HL-60 (cell line): Measurements from ENCODE around the gene TEDC2.

Source experiments
- DNase-seq, 2 experiments: peaks; one replicate each; pipeline ENCODE4 v3.0.0-alpha.2; 2010 to 2020; ENCODE audit warnings: low read depth in 1 of 2, low spot score in 1 of 2
- H3K27ac ChIP-seq: fragments of 250-450 bp; sonication (Bioruptor Pico); replicated peaks from 2 replicates; pipeline ENCODE4 v1.5.1; 2020; ENCODE audit warnings: mild to moderate bottlenecking, moderate library complexity
- H3K27me3 ChIP-seq: fragments of 250-450 bp; sonication (Bioruptor Pico); 2 replicates; pipeline ENCODE4 v1.5.1; 2021; ENCODE audit warnings: mild to moderate bottlenecking, moderate library complexity; ENCODE audit not compliant: insufficient read depth, poor library complexity, severe bottlenecking
- H3K4me3 ChIP-seq: replicated peaks from 2 replicates; pipeline ENCODE4 v1.5.1; 2011; ENCODE audit warnings: mild to moderate bottlenecking, control low read depth, low read length; ENCODE audit not compliant: insufficient read depth
- GABPA ChIP-seq: IDR thresholded peaks from 2 replicates; pipeline ENCODE4 v1.6.1; 2012; ENCODE audit warnings: low read depth
- POLR2AphosphoS5 ChIP-seq: IDR thresholded peaks from 2 replicates; pipeline ENCODE4 v1.6.1; 2012; ENCODE audit warnings: low read depth
- SPI1 ChIP-seq: IDR thresholded peaks from 2 replicates; pipeline ENCODE4 v1.6.1; 2012; ENCODE audit warnings: low read depth, mild to moderate bottlenecking, borderline replicate concordance
- TF ChIP-seq, protein P1 (sequence below): IDR thresholded peaks from one replicate; pipeline ENCODE4 v1.5.1; 2011; ENCODE audit warnings: low read length, control low read depth, inconsistent platforms; ENCODE audit not compliant: insufficient read depth
- TF ChIP-seq, protein P2 (sequence below): IDR thresholded peaks from 2 replicates; pipeline ENCODE4 v1.6.1; 2012; ENCODE audit warnings: low read depth; ENCODE audit not compliant: insufficient replicate concordance

TEDC2 gene

DNA sequence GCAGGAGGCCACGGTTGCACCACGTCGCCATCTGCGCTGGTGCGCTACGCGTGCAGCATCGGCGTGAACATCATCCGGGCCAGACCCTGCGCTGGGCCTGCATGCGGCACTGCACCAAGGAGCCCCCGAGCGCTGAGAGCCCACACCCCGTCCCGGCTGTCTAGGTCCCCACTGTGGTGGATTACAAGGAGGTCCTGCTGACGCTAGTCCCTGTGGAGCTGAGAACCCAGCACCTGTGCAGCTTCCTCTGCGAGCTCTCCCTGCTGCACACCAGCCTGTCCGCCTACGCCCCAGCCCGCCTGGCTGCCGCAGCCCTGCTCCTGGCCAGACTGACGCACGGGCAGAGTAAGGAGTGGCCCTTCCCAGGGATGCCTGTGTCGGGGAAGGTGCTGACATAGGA lies 10.8 kb upstream of the TEDC2 start:
- no peak overlapping the region for H3K4me3 ChIP-seq
- H3K27ac ChIP-seq = no peak overlapping the region
- H3K27me3 ChIP-seq = no peaks in the 10 kb centered on the region
- TF ChIP-seq SPI1 (no peak), POLR2AphosphoS5 (no peak), GABPA (no peak)
- TF ChIP-seq, protein P1, sequence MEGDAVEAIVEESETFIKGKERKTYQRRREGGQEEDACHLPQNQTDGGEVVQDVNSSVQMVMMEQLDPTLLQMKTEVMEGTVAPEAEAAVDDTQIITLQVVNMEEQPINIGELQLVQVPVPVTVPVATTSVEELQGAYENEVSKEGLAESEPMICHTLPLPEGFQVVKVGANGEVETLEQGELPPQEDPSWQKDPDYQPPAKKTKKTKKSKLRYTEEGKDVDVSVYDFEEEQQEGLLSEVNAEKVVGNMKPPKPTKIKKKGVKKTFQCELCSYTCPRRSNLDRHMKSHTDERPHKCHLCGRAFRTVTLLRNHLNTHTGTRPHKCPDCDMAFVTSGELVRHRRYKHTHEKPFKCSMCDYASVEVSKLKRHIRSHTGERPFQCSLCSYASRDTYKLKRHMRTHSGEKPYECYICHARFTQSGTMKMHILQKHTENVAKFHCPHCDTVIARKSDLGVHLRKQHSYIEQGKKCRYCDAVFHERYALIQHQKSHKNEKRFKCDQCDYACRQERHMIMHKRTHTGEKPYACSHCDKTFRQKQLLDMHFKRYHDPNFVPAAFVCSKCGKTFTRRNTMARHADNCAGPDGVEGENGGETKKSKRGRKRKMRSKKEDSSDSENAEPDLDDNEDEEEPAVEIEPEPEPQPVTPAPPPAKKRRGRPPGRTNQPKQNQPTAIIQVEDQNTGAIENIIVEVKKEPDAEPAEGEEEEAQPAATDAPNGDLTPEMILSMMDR = no peak
- TF ChIP-seq, protein P2, sequence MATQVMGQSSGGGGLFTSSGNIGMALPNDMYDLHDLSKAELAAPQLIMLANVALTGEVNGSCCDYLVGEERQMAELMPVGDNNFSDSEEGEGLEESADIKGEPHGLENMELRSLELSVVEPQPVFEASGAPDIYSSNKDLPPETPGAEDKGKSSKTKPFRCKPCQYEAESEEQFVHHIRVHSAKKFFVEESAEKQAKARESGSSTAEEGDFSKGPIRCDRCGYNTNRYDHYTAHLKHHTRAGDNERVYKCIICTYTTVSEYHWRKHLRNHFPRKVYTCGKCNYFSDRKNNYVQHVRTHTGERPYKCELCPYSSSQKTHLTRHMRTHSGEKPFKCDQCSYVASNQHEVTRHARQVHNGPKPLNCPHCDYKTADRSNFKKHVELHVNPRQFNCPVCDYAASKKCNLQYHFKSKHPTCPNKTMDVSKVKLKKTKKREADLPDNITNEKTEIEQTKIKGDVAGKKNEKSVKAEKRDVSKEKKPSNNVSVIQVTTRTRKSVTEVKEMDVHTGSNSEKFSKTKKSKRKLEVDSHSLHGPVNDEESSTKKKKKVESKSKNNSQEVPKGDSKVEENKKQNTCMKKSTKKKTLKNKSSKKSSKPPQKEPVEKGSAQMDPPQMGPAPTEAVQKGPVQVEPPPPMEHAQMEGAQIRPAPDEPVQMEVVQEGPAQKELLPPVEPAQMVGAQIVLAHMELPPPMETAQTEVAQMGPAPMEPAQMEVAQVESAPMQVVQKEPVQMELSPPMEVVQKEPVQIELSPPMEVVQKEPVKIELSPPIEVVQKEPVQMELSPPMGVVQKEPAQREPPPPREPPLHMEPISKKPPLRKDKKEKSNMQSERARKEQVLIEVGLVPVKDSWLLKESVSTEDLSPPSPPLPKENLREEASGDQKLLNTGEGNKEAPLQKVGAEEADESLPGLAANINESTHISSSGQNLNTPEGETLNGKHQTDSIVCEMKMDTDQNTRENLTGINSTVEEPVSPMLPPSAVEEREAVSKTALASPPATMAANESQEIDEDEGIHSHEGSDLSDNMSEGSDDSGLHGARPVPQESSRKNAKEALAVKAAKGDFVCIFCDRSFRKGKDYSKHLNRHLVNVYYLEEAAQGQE = no peak
- no peak for DNase-seq

DNA sequence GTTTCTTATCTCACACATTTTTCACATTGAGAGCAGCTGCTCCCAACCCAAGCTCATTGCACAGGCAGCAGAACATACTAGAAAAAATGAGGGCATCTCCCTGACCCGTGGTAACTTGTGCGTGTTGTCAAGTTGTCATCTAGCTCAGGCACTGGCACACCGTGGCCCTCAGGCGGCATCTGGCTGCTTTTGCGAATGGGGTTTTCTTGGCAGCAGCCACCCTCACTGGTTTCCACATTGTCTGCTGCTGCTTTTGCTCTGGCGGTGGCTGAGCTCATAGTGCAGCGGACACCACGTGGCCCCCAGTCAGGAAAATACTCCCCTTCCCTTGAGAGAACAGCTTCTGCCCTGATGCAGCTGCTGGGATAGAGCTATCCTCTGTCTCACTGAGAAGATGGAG lies 9.4 kb upstream of the TEDC2 start:
- TF ChIP-seq GABPA = no peak
- TF ChIP-seq SPI1 = no peak
- TF ChIP-seq POLR2AphosphoS5 = no peak
- TF ChIP-seq, protein P2 = no peak
- TF ChIP-seq, protein P1 = no peak
- Histone ChIP-seq H3K27me3 (no peaks in the 10 kb centered on the region), H3K27ac (no peak overlapping the region), H3K4me3 (no peak overlapping the region)
- DNase-seq = no peak

DNA sequence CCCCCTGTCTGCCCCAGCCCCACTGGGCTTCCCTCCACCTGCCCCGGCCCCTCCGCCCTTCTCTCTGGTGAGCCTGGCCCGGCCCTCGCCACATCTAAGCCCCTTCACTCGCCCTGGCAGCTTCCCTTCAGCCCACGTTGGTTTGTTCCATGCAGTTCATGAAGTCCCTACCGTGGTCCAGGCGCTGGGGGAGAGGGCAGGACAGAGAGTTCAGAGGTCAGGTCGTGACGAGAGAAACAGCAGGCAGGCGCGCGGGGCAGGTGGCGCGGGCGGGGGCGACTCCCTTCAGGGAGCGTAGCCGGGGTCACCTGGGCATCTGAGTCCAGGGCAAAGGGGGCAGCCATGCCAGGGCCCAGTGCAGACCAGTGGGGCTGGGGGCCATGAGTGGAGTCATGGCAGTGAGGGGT lies 8.9 kb upstream of the TEDC2 start:
- Histone ChIP-seq H3K27me3 (no peaks in the 10 kb centered on the region), H3K4me3 (no peak overlapping the region), H3K27ac (no peak overlapping the region)
- no peak for DNase-seq
- no peak for TF ChIP-seq SPI1
- no peak for TF ChIP-seq POLR2AphosphoS5
- TF ChIP-seq, protein P1 = no peak
- TF ChIP-seq GABPA = no peak
- TF ChIP-seq, protein P2 = no peak
